KMS-11 (cell line): ENCODE data around the gene EHD3.

Experiments
- H2AFZ ChIP-seq: fragments of 200-600 bp; sonication (generic); 2 replicates; pipeline ENCODE4 v1.6.1; 2016; ENCODE audit warnings: antibody characterized with exemption, mixed run types, low read depth
- H3K27ac ChIP-seq: fragments of 200-600 bp; sonication (generic); 2 replicates; pipeline ENCODE4 v1.6.1; 2016; ENCODE audit warnings: mild to moderate bottlenecking, mixed run types
- H3K27me3 ChIP-seq: fragments of 200-600 bp; sonication (generic); 2 replicates; pipeline ENCODE4 v1.6.1; 2017; ENCODE audit warnings: mild to moderate bottlenecking, low read depth, mixed run types, moderate library complexity; ENCODE audit not compliant: insufficient read depth
- H3K36me3 ChIP-seq: fragments of 200-600 bp; sonication (generic); 2 replicates; pipeline ENCODE4 v1.6.1; 2017; ENCODE audit warnings: mild to moderate bottlenecking, mixed run types; ENCODE audit not compliant: insufficient read depth
- H3K4me1 ChIP-seq: fragments of 200-600 bp; sonication (generic); 2 replicates; pipeline ENCODE4 v1.6.1; 2016; ENCODE audit warnings: mild to moderate bottlenecking, low read depth, mixed run types; ENCODE audit not compliant: poor library complexity, severe bottlenecking
- H3K4me2 ChIP-seq: fragments of 200-600 bp; sonication (generic); 2 replicates; pipeline ENCODE4 v1.7.0; 2016; ENCODE audit warnings: mild to moderate bottlenecking, mixed run types
- H3K4me3 ChIP-seq: fragments of 200-600 bp; sonication (generic); IDR thresholded peaks from 2 replicates; pipeline ENCODE4 v1.6.1; 2017; ENCODE audit warnings: low read depth, low read length, mixed read lengths; ENCODE audit not compliant: insufficient read depth
- H3K79me2 ChIP-seq: fragments of 200-600 bp; sonication (generic); 2 replicates; pipeline ENCODE4 v1.6.1; 2016; ENCODE audit warnings: low read depth, mixed run types; ENCODE audit not compliant: insufficient read depth
- H3K9ac ChIP-seq: fragments of 200-600 bp; sonication (generic); 2 replicates; pipeline ENCODE4 v1.6.1; 2016; ENCODE audit warnings: mild to moderate bottlenecking, mixed run types
- H4K20me1 ChIP-seq: fragments of 200-600 bp; sonication (generic); 2 replicates; pipeline ENCODE4 v1.6.1; 2016; ENCODE audit warnings: mild to moderate bottlenecking, mixed run types; ENCODE audit not compliant: insufficient read depth
- CTCF ChIP-seq: fragments of 200-600 bp; sonication (generic); conservative IDR thresholded peaks from 2 replicates; pipeline ENCODE4 v1.6.1; 2017; ENCODE audit warnings: low read depth, mild to moderate bottlenecking, antibody characterized with exemption, low read length, moderate library complexity, mixed read lengths

EHD3 gene

GRCh38 chr2:31227711-31228125 lies 6.2 kb upstream of the EHD3 start:
- no peaks in the 10 kb centered on the region for H3K27me3 ChIP-seq
- H3K4me1 ChIP-seq: no peaks in the 10 kb centered on the region
- no peaks in the 10 kb centered on the region for H4K20me1 ChIP-seq
- no peak overlapping the region for H3K9ac ChIP-seq
- no peaks in the 10 kb centered on the region for H3K79me2 ChIP-seq
- H2AFZ ChIP-seq: no peak overlapping the region
- H3K36me3 ChIP-seq: no peaks in the 10 kb centered on the region
- H3K4me2 ChIP-seq: no peak overlapping the region
- H3K27ac ChIP-seq: no peak overlapping the region
- no peak overlapping the region for H3K4me3 ChIP-seq
- no peak for TF ChIP-seq CTCF

GRCh38 chr2:31228717-31229116 lies 5.2 kb upstream of the EHD3 start:
- Histone ChIP-seq H3K9ac (no peak overlapping the region), H3K27ac (no peak overlapping the region), H4K20me1 (no peaks in the 10 kb centered on the region), H3K4me2 (no peak overlapping the region), H3K4me3 (no peak overlapping the region), H3K79me2 (no peaks in the 10 kb centered on the region), H3K36me3 (no peaks in the 10 kb centered on the region), H2AFZ (no peak overlapping the region), H3K4me1 (peaks cover 8% of the 10 kb centered on the region), H3K27me3 (no peaks in the 10 kb centered on the region)
- TF ChIP-seq CTCF: no peak

GRCh38 chr2:31230751-31231150 lies 3.2 kb upstream of the EHD3 start:
- Histone ChIP-seq H3K4me3 (no peak overlapping the region), H3K4me1 (peaks cover 8% of the 10 kb centered on the region), H3K36me3 (no peaks in the 10 kb centered on the region), H3K79me2 (no peaks in the 10 kb centered on the region), H3K27me3 (no peaks in the 10 kb centered on the region), H3K9ac (no peak overlapping the region), H4K20me1 (no peaks in the 10 kb centered on the region), H2AFZ (no peak overlapping the region), H3K27ac (no peak overlapping the region), H3K4me2 (no peak overlapping the region)
- no peak for TF ChIP-seq CTCF

GRCh38 chr2:31231571-31232302 lies 2.2 kb upstream of the EHD3 start:
- no peaks in the 10 kb centered on the region for H3K36me3 ChIP-seq
- peaks cover 8% of the 10 kb centered on the region for H3K4me1 ChIP-seq
- H3K4me3 ChIP-seq: no peak overlapping the region
- H3K27me3 ChIP-seq: no peaks in the 10 kb centered on the region
- no peak for TF ChIP-seq CTCF
- H3K4me2 ChIP-seq: no peak overlapping the region
- H3K27ac ChIP-seq: no peak overlapping the region
- no peak overlapping the region for H3K9ac ChIP-seq
- H2AFZ ChIP-seq: no peak overlapping the region
- H4K20me1 ChIP-seq: no peaks in the 10 kb centered on the region
- H3K79me2 ChIP-seq: no peaks in the 10 kb centered on the region
